GM12891 (cell line): Measurements from ENCODE around the gene PNPT1.

ENCODE experiments used
- SPI1 ChIP-seq: IDR thresholded peaks from 2 replicates; pipeline ENCODE4 v1.6.1; 2011; ENCODE audit warnings: low read depth, low read length, control low read depth
- TAF1 ChIP-seq: IDR thresholded peaks from 2 replicates; pipeline ENCODE4 v1.6.1; 2011; ENCODE audit warnings: low read depth, low read length, control low read depth

DNA sequence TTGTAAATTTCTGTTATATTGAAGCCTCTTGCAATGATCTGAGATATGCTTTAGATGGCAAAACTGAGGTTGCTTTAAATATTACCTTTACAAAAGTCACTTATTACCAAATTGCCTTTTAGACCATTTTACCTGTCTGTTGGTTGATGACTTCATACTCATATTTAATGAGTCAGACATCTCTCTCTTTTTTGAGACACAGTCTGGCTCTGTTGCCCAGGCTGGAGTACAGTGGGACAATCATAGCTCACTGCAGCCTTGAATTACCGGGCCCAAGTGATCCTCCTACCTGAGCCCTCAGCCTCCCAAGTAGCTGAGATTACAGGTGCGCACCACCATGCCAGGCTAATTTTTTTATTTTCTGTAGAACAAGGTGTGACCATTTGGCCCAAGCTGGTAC is 64.7 kb downstream of the PNPT1 start:
- TF ChIP-seq TAF1 (no peak), SPI1 (no peak)
